Activated T-helper 2 cell treated with anti-CD3 and anti-CD28 coated beads, Interferon-gamma antibody, Interleukin-2, Interleukin-4, amounts not matched to agents 10 μg/mL and 5 μg/mL and 100 μg/mL, durations not matched to agents 14 hours and 24 hours and 36 hours (primary cell): Measurements from ENCODE around the gene FOXD1. TPM values are rescaled to one million over a fixed set of nuclear protein-coding genes. Genes with fewer than 3 reads are reported as not detected.

Source experiments
- DNase-seq: peaks from one replicate; pipeline ENCODE4 v3.0.0; 2021; ENCODE audit warnings: low spot score
- H3K27ac Mint-ChIP-seq: one replicate; pipeline ENCODE4 v1.8.0; 2021; ENCODE audit warnings: mixed read lengths
- H3K27me3 Mint-ChIP-seq: one replicate; pipeline ENCODE4 v1.8.0; 2021; ENCODE audit warnings: low read depth, mixed read lengths
- H3K36me3 Mint-ChIP-seq: one replicate; pipeline ENCODE4 v1.8.0; 2021; ENCODE audit warnings: low read depth, mixed read lengths
- H3K4me1 Mint-ChIP-seq: one replicate; pipeline ENCODE4 v1.8.0; 2021; ENCODE audit warnings: low read depth, mixed read lengths
- H3K4me3 Mint-ChIP-seq: one replicate; pipeline ENCODE4 v1.8.0; 2021; ENCODE audit warnings: low read depth, mild to moderate bottlenecking, moderate library complexity, mixed read lengths
- H3K9me3 Mint-ChIP-seq: one replicate; pipeline ENCODE4 v1.8.0; 2021; ENCODE audit warnings: mixed read lengths
- intact Hi-C: fragments of 100-400 bp; cut with micrococcal nuclease; formaldehyde crosslinking; loops from one replicate; pipeline ENCODE4 v1.15.1; 2023
- total RNA-seq: library from RNA; stranded (reverse); gene quantifications from 2 replicates; pipeline ENCODE4 v1.2.3, GENCODE V29; 2022

FOXD1 gene
- total RNA-seq, 1 donor from 2014 or later: 0.11 TPM

GRCh38 chr5:73434461-73434860 is 14.1 kb downstream of the FOXD1 start:
- Mint-ChIP-seq H3K27ac (no peak overlapping the region), H3K36me3 (no peaks in the 10 kb centered on the region), H3K4me3 (no peak overlapping the region), H3K27me3 (peaks cover 64% of the 10 kb centered on the region), H3K9me3 (no peaks in the 10 kb centered on the region), H3K4me1 (peaks cover 3% of the 10 kb centered on the region)
- no peak for DNase-seq
- intact Hi-C loops: no loop called here

DNA sequence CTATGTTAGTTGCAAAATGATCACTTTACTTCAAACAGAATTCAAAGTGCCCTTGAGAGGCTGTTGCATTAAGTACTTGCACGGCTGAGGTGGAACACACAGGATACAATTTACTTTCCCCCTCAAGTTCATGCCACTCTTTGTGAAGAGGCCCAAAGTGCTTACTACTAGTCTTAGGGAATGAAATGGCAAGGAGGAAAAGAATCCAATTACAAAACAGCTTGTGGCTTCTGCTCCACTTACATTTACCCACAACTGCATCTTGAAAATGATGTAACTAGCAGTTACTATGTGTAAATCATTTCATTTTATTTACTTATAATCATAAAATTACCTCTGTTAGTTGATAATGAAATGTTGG is 14.6 kb downstream of the FOXD1 start:
- DNase-seq: no peak
- intact Hi-C loops: no loop called here
- H3K4me1 Mint-ChIP-seq: peaks cover 3% of the 10 kb centered on the region
- H3K36me3 Mint-ChIP-seq: no peaks in the 10 kb centered on the region
- no peak overlapping the region for H3K4me3 Mint-ChIP-seq
- H3K9me3 Mint-ChIP-seq: no peaks in the 10 kb centered on the region
- H3K27me3 Mint-ChIP-seq: peaks cover 63% of the 10 kb centered on the region
- no peak overlapping the region for H3K27ac Mint-ChIP-seq

DNA sequence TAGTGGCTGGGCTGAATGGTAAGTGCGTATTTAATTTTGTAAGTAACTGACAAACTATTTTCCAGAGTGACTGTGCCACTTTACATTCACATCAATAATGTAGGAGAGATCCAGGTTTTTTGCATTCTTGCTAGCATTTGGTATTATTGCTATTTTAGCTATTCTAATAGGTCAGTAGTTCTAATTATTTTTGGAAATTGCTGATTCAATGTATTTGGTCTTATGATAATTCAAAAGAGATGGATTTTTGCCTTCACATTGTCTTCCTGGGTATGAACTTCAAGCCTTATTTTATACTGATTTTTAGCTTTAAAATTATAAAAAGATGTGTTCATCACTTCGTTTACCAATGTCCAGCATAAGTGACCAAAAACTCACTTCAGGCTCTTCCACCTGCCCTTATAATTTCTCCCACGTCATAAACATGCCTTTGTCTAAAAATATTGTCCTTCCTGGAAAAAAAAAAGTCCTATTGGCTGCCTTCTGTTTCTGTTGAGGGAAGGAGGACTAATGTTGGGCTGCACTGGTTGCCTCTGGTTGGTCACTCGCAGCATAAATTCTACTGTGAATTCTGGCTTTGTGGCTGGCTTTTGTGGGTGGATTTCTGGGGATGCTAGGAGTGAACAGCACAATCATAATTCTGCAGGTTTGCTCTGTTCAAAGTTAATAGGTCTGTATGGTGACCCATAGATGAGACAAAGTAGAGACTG is 15.2 kb downstream of the FOXD1 start:
- Mint-ChIP-seq H3K27ac (no peak overlapping the region), H3K4me3 (no peak overlapping the region), H3K9me3 (no peaks in the 10 kb centered on the region), H3K27me3 (peaks cover 63% of the 10 kb centered on the region), H3K36me3 (no peaks in the 10 kb centered on the region), H3K4me1 (peaks cover 3% of the 10 kb centered on the region)
- intact Hi-C loops: no loop called here
- no peak for DNase-seq

- peaks cover 60% of the 10 kb centered on the region for H3K27me3 Mint-ChIP-seq
- H3K4me1 Mint-ChIP-seq: no peaks in the 10 kb centered on the region
- intact Hi-C loops: no loop called here
- no peak overlapping the region for H3K4me3 Mint-ChIP-seq
- no peaks in the 10 kb centered on the region for H3K9me3 Mint-ChIP-seq
- no peak overlapping the region for H3K27ac Mint-ChIP-seq
- DNase-seq: no peak
- H3K36me3 Mint-ChIP-seq: no peaks in the 10 kb centered on the region
Measured at GRCh38 chr5:73431204-73431851, 17.2 kb downstream of the FOXD1 start.

DNA sequence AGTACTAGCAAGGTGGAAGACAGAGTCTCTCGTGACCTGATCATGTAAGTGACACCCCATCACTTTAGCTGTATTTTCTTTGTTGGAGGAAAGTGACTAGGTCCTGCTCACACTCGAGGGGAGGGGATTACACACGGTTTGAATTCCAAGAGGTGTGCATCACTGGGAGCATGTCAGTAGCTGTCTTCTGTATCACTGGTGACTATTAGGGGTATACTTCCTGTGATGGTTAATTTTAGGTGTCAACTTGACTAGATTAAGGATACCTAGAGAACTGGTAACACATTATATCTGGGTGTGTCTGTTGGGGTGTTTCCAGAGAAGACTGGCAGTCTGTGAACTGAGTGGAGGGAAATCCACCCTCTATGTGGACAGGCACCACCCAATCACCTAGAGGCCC is 22.5 kb downstream of the FOXD1 start:
- DNase-seq: no peak
- Mint-ChIP-seq H3K27me3 (peaks cover 55% of the 10 kb centered on the region), H3K4me1 (no peaks in the 10 kb centered on the region), H3K36me3 (no peaks in the 10 kb centered on the region), H3K4me3 (no peak overlapping the region), H3K27ac (no peak overlapping the region), H3K9me3 (no peaks in the 10 kb centered on the region)
- intact Hi-C loops: no loop called here

DNA sequence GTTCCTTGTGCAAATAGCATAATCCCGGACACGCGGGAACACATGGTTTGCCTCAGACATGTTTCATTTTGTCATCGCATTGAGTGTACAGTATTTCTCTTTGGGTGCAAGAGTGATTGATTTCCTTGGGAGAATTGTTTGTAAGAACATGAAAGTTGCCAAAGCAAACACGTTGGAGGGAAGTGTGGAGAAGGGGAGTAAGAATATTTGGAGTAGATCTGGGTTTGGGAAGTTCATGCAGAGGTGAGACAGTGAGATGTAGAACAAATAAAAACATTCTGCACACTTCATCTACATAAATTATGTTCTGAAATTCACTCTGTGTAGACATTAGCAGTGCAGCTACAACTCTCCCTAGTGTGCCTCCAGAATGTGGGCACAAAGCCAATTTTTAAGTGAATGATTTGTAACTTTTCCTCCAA is 24.0 kb downstream of the FOXD1 start:
- H3K36me3 Mint-ChIP-seq: no peaks in the 10 kb centered on the region
- H3K27ac Mint-ChIP-seq: no peak overlapping the region
- H3K9me3 Mint-ChIP-seq: no peaks in the 10 kb centered on the region
- H3K27me3 Mint-ChIP-seq: peaks cover 63% of the 10 kb centered on the region
- intact Hi-C loops: no loop called here
- no peak overlapping the region for H3K4me3 Mint-ChIP-seq
- no peak for DNase-seq
- H3K4me1 Mint-ChIP-seq: peaks cover 2% of the 10 kb centered on the region

DNA sequence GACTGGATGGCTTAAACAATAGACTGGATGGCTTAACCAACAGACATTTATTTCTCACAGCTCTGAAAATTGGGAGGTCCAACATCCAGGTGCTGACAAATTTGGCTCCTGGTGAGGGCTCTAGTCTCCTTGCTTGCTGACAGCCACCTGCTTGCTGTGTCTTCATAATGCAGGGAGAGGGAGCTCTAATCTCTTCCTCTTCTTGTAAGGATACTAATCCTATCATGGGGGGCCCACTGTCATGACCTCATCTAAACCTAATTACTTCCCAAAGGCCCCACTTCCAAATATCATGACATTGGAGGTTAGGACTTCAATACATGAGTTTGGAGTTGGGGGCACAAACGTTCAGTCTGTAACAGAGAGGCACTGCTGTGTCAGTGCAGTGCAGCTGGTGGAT is 26.4 kb downstream of the FOXD1 start:
- no peaks in the 10 kb centered on the region for H3K9me3 Mint-ChIP-seq

GRCh38 chr5:73420666-73421065 is 27.9 kb downstream of the FOXD1 start:
- no peak for DNase-seq
- H3K4me3 Mint-ChIP-seq: no peak overlapping the region
- intact Hi-C loops: loop anchor here (2.0 kb wide), 1 partner anchor 16 kb away; no protein-coding TSS in a partner anchor
- no peaks in the 10 kb centered on the region for H3K9me3 Mint-ChIP-seq
- H3K36me3 Mint-ChIP-seq: no peaks in the 10 kb centered on the region
- H3K27ac Mint-ChIP-seq: no peak overlapping the region
- H3K4me1 Mint-ChIP-seq: peaks cover 2% of the 10 kb centered on the region
- peaks cover 77% of the 10 kb centered on the region for H3K27me3 Mint-ChIP-seq

More for the DNA sequence above, 26.4 kb downstream of the FOXD1 start:
- Mint-ChIP-seq H3K4me3 (no peak overlapping the region), H3K27me3 (peaks cover 73% of the 10 kb centered on the region), H3K27ac (no peak overlapping the region), H3K36me3 (no peaks in the 10 kb centered on the region), H3K4me1 (peaks cover 2% of the 10 kb centered on the region)
- intact Hi-C loops: no loop called here
- no peak for DNase-seq

GRCh38 chr5:73419465-73420390 is 28.8 kb downstream of the FOXD1 start:
- H3K4me3 Mint-ChIP-seq: no peak overlapping the region
- peaks cover 2% of the 10 kb centered on the region for H3K4me1 Mint-ChIP-seq
- H3K27ac Mint-ChIP-seq: no peak overlapping the region
- H3K27me3 Mint-ChIP-seq: peaks cover 77% of the 10 kb centered on the region
- intact Hi-C loops: loop anchor here (2.0 to 5.0 kb wide), 2 partner anchors 17 to 37 kb away; no protein-coding TSS in a partner anchor
- DNase-seq: no peak
- H3K9me3 Mint-ChIP-seq: no peaks in the 10 kb centered on the region
- H3K36me3 Mint-ChIP-seq: no peaks in the 10 kb centered on the region

DNA sequence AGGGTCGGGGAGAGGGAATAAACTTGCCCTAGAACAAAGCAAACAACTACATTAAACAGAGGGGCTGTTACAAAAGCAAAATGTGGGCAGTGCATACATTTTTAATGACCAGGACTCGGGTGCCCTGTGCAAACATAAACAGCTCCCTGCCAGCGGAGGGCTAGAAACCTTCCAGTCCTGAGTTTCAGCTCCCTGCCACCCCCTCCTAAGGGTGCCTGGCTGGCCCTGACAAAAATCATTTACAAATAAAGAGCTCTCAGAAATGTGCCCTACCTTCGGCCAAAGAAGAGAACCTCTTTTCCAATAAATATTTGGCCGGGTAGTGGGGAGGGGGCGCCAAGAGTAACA is 29.5 kb downstream of the FOXD1 start:
- intact Hi-C loops: loop anchor here (5.0 kb wide), 1 partner anchor 37 kb away; no protein-coding TSS in a partner anchor
- no peak for DNase-seq
- Mint-ChIP-seq H3K27ac (no peak overlapping the region), H3K27me3 (peaks cover 77% of the 10 kb centered on the region), H3K4me3 (no peak overlapping the region), H3K4me1 (peaks cover 2% of the 10 kb centered on the region), H3K9me3 (no peaks in the 10 kb centered on the region), H3K36me3 (no peaks in the 10 kb centered on the region)

GRCh38 chr5:73418244-73418691 is 30.3 kb downstream of the FOXD1 start:
- H3K36me3 Mint-ChIP-seq: no peaks in the 10 kb centered on the region
- no peaks in the 10 kb centered on the region for H3K9me3 Mint-ChIP-seq
- H3K27ac Mint-ChIP-seq: no peak overlapping the region
- intact Hi-C loops: loop anchor here (5.0 kb wide), 1 partner anchor 36 kb away; no protein-coding TSS in a partner anchor
- no peak for DNase-seq
- no peak overlapping the region for H3K4me3 Mint-ChIP-seq
- H3K27me3 Mint-ChIP-seq: peaks cover 77% of the 10 kb centered on the region
- H3K4me1 Mint-ChIP-seq: peaks cover 2% of the 10 kb centered on the region

DNA sequence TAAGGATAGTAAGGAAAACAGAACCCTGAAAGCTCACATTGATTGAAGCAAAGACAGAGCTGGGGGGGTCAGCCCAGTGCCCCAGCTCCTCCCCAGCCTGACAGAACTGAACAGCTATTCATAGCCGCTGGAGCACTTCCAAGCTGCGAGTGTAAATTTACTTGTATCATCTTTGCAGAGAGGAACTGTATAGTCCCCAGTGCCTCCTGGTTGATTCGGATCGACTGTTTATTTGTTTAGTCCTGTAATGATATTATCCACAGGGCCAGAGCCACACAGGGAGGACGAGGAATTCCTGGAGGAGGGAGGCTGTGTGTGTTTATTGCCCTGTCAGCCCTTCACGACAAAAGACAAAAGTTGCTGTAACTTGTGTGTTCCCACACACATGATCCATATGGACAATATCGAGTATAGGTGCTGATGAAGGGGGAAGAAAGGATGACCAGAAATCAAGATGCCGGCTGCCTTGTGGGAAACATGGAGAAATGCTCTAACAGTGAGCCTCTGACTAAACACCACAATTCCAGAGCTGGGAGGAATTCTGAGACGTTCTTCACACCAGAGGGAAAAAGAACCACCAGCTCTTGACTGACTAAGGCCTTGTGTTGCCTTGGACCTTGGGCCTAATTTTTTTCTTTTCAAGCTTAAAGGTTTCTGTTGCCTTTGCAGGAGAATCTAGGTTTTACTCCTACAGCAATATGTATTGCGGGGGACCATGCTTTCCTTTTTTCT is 31.1 kb downstream of the FOXD1 start:
- no peak overlapping the region for H3K4me3 Mint-ChIP-seq
- peaks cover 2% of the 10 kb centered on the region for H3K4me1 Mint-ChIP-seq
- no peak overlapping the region for H3K27ac Mint-ChIP-seq
- H3K36me3 Mint-ChIP-seq: no peaks in the 10 kb centered on the region
- peaks cover 78% of the 10 kb centered on the region for H3K27me3 Mint-ChIP-seq
- intact Hi-C loops: loop anchor here (5.0 kb wide), 1 partner anchor 35 kb away; no protein-coding TSS in a partner anchor
- no peaks in the 10 kb centered on the region for H3K9me3 Mint-ChIP-seq
- DNase-seq: no peak
